Measurements from ENCODE around the gene DNAL1.
"Not testable (repeated sequence)": the region's sequence is repeated elsewhere in the genome, so short reads cannot be mapped to it uniquely, and the experiment has no call there.

The DNAL1 gene

DNA sequence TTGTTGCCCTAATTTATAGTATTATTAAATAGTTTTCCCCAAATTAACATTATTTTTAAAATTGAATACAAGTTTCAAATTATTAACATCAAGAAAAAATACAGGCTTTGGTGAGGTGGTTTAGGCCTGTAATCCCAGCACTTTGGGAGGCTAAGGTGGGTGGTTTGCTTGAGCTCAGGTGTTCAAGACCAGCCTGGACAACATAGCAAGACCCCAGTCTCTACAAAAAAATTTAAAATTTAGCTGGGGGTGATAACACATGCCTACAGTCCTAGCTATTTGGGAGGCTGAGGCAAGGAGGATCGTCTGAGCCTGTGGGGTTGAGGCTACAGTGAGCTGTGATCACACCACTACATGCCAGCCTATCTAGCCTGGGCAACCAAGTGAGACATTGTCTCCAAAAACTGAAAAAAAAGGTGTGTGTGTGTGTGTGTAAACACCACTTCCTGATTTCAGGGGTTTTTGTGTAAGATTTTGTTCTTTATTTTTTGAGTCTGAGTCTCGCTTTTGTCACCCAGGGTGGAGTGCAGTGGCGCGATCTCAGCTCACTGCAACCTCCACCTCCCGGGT is 3.9 kb upstream of the DNAL1 start:
- DNase-seq = no peak

DNA sequence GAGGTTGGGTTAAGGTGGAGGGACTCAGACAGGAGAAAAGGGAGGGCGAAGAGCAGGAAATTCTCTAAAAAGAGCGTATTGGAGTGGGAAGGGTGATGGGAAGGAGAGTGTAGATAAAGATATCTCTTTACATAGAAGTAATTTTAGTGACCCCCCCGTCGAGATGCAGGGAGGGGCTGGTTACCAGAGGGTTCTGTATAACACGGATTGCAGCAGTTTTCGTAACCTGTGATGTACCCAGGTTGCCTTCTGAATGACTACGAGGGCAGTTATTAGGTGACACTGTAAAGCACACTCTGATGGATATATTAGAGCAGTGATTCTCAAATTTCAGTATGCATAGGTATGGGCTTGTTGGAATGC is 443 bp downstream of the DNAL1 start:
- no peak for DNase-seq

DNA sequence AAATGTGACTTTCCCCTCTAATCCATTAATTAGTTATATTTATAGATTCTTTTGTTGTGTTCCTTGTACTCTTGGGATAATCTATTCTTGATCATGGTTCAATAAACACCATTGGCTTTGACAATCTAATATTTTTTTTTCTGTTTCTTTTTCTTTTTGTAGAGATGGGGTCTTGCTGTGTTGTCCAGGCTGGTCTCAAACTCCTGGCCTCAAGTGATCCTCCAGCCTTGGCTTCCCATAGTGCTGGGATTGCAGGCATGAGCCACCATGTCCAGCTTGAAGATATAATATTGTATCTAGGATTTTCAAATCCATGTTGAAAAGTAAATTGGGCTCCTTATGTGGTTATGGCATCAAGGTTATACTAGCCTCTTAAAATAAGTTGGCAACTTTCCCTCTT is 6.2 kb downstream of the DNAL1 start:
- no peak for DNase-seq

DNA sequence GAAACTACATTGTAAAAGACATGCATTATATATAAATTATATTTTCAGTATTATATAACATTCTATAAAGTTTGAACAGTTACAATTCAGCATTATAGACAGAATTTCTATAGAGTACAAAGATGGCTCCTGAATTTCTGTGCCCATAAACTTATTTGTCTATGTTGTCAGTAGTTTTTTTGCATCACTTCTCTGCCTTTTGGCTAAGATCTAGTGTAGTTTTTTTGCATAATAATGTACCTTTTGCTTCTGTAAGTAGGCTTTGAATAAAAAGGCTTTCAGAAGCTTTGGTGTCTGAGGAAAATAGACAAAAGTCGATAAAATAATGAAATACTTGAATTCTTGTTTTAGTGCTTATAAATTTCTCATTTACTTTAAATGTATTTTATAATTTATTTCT is 11.1 kb downstream of the DNAL1 start:
- no peak for DNase-seq

DNA sequence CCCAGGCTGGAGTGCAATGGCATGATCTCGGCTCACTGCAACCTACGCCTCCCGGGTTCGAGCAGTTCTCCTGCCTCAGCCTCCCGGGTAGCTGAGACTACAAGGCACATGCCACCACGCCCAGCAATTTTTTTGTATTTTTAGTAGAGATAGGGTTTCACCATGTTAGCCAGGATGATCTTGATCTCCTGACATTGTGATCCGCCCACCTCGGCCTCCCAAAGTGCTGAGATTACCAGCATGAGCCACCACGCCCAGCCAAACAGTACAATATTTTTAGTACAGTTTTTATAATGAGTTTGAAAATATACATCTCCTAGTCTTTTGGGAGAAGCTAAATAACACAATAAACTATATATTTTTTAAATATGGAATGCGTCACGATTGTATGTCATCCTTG is 14.4 kb downstream of the DNAL1 start:
- not testable (repeated sequence) for DNase-seq

DNA sequence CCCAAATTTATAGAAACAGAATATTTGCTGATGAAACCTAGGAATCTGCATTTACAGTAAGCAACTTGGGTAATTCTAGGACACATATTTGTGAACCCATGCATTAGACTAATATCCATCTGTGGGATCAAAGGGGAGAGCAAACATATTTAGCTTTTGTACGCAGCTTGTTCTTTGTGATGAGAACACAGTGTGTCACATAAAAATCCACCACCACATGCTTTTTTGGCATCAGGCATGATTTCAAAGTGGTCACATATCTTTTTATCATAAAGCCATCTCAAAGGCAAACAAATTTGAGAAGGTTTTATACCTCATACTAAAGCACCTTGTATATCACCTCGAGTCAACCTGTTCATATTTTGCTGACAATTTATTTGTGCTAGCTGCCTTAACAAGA is 15.7 kb downstream of the DNAL1 start:
- no peak for DNase-seq

DNA sequence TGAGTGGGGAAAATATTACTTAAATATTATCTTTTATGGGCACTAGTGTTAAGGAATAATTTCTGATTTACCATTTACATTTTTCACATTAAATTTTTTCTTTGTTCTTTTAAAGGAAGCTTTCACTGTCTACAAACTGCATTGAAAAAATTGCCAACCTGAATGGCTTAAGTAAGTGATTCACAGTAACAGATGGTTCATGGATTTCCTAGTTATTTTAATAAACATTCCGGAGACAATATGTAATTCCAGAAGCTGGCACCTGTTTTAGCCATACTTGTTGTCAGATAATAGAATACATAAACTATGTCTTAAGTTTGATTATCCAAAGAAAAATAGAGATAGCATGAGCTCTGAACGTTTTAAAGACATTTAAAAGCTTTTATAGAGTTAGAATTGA is 17.1 kb downstream of the DNAL1 start:
- no peak for DNase-seq

DNA sequence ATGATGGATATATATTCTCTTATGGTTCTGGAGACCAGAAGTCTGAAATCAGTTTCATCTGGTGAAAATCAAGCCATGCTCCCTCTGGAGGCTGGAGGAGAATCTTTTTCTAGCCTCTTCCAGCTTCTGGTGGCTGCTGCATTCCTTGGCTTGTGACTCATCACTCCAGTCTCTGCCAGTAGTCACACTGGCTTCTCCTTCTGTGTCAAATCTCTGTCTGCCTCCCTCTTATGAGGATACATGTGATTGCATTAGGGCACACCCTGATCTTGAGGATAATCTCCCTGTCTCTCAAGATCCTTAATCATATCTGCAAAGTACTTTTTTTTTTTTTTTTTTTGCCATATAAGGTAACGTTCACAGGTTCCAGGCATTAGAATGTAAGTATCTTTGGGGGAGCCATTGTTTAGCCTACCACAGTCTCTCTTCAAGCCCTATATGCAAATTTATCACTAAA is 17.7 kb downstream of the DNAL1 start:
- no peak for DNase-seq

DNA sequence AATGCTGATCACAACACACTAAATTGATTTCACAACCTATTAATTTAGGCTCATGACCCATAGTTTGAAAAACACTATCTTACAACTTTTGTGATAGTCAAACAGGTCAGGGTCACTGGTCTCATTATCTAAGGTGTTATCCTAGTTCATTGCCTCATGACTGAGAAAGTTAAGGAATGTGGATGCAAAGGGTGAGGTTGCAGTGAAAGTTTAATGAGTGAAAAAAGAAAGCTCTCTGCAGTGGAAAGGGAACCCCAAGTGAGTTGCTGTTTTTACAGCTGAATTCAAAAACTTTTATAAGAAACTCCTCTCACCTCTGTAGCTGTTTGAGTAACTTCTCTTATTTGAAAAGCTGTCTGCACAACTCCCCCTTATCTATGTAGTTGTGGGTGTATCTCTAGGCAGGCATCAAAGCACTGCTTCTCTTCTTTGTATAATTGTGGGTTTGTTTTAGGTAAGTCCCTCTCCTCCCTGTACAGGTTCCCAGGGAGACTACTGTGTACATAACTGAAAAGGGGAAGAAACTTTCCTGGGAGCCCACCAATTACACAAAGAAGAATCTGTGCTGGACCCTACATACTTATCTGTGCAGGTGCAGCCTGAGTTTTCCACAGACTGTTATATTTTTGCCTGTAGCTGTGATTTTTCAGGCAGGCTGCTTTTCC is 18.9 kb downstream of the DNAL1 start:
- no peak for DNase-seq

DNA sequence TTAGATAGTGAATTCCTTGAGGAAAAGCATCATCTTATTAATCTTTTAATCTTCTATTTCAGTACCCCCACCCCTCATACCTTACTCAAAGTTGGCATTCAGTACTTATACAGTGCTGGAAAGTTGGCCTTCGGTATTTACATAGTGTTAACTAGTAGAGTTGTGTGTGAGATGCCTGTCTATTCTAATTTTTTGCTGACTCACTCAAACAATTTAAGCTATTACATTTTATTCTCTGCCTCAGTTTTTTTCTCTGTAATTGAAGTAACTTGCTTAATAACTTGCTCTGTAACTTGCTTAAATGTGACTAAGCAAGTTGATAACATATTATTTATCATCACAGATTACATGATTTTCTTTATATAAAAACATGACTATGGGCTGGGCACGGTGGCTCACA is 20.3 kb downstream of the DNAL1 start:
- no peak for DNase-seq

DNA sequence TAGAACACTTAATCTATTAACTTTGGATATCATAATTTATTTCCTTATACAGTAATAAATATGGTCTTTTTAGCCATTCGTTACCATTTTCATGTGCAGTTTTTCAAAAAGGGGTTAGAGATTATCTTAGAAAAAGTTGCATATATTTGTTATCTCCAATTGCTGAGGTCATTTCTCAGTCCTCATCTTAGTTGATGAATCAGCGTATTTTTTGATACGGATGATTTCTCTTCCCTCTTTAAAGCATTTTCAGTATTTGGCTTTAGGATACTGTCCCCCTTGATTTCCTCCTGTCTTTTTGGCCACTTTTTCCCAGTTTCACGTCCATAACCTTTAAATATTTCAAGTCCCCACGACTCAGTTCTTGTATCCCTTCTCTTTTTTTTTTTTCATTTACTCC is 21.8 kb downstream of the DNAL1 start:
- no peak for DNase-seq

DNA sequence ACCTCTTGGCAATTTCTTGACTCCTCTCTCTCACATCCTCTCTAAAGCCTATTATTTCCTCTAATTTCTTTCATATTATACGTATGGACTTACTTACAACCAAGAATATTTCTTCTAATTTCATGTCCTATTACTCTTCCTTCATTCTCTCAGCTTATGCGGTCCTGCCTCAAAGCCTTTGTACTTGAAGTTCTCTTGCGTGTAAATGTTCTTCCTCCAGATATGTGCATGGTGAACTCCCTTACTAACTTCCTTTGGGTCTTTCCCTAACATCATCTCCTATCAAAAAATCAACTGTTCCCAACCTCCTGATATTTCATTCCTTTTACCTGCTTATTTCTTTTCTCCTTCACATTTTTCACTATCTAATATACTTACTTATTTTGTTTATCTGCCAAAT is 23.1 kb downstream of the DNAL1 start:
- no peak for DNase-seq

DNA sequence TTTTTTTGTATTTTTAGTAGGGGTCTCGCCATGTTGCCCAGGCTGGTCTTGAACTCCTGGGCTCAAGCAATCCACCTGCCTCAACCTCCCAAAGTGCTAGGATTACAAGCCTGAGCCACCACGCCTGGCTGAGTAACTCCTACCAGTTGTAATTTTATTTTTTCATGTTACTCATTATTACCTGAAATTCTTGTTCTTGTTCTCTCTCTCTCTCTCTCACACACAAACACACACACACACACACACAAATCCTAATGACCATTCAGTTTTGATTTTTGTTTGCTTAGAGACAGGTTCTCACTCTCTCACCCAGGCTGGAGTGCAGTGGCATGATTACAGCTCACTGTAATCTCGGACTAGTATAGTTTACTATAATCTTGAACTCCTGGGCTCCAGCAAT is 30.2 kb downstream of the DNAL1 start:
- DNase-seq = no peak

DNA sequence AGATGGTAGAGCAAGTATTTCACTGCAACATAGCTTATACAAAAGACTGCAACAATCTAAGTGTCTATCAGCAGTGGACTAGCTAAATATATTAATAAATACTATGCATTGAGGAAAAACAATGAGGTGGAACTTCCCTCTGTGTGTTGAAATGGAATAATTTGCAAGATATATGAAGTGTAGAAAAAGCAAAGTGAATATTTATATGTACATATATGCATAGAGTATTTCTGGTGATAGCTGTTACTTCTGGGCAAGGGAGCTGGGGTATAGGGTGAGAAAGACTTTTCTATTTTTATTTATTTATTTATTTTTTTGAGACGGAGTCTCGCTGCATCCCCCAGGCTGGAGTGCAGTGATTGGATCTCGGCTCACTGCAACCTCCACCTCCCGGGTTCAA is 33.9 kb downstream of the DNAL1 start:
- no peak for DNase-seq

DNA sequence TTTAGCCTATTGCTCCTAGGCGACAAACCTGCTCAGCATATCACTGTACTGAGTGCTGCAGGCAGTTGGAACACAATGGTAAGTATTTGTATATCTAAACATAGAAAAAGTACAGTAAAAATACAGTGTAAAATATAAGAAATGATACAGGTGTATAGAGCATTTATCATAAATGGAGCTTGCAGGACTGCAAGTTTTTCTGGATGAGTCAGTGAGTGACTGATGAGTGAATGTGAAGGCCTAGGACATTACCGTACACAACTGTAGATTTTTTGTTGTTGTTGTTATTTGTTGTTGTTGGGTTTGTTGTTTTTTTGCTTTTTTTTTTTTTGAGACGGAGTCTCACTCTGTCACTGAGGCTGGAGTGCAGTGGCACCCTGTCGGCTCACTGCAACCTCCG is 36.0 kb downstream of the DNAL1 start:
- no peak for DNase-seq

DNA sequence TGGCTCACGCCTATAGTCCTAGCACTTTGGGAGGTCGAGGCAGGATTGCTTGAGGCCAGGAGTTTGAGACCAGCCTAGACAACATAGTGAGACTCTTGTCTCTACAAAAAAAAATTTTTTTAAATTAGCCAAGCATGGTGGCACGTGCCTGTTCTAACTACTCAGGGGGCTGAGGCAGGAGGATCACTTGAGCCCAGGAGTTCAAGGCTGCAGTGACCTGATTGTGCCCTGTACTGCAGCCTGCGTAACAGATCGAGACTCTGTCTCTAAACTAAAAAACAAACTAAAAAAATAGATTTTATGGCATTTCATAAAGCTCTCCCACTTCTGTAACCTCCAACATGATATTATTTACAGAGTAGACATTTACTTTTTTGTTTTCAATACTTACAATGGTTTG is 39.8 kb downstream of the DNAL1 start:
- DNase-seq = no peak

DNA sequence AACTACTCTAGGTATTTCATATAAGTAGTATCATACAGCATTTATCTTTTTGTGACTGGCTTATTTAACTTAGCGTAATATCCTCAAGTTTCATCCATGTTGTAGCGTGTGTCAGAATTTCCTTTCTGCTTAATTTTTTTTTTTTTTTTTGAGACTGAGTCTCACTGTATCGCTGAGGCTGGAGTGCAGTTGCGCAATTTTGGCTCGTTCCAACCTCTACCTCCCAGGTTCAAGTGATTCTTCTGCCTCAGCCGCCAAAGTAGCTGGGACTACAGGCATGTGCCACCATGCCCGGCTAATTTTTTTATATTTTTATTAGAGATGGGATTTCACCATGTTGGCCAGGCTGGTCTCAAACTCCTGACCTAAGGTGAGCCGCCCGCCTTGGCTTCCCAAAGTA is 40.5 kb downstream of the DNAL1 start:
- no peak for DNase-seq

DNA sequence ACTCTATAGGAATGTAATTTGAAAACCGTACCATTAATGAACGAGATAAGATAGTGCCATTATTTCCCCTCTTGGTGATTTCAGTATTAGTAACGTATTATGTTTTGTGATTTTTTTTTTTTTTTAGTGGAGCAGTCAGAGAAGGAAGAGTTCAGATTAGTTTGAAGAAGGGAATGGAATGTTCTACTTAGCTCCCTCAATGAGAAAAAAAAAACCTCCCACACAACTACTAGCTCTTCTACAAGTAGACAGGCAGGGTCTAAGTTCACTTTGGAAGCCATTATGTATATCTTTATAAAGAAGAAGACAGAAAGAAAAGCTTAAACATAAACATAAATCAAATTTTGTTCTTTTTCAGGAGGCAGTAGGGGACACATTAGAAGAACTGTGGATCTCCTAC is 42.1 kb downstream of the DNAL1 start:
- DNase-seq = no peak

DNA sequence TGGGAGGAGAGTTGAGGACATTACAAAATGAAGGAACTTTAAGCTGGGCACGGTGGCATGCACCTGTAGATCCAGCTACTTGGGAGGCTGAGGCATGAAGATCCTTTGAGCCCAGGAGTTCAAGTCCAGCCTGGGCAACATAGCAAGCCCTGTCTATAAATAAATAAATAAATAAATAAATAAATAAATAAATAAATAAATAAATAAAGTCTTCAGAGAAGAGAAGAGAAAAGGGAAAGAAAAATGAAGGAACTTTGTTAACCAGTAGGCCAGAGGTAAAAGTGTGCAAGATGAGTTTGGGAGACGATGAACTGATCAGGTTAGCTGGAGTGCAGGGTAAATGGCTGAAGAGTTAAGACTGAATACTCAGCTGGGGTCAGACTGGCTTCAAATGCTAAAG is 49.3 kb downstream of the DNAL1 start:
- no peak for DNase-seq

DNA sequence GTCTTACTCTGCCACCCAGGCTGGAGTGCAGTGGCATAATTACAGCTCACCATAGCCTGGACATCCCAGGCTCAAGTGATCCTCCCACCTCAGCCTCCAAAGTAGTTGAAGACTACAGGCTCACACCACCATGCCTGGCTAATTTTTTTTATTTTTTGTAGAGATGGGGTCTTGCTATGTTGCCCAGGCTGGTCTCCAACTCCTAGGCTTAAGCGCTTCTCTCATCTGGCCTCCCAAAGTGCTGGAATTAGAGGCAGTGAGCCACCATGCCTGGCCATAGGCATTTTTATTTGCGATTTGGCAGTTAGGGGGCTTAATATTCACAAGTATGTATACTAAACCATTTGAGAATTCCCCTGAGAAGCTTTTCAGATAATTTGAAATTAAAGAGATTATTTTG is 50.3 kb downstream of the DNAL1 start:
- no peak for DNase-seq

DNA sequence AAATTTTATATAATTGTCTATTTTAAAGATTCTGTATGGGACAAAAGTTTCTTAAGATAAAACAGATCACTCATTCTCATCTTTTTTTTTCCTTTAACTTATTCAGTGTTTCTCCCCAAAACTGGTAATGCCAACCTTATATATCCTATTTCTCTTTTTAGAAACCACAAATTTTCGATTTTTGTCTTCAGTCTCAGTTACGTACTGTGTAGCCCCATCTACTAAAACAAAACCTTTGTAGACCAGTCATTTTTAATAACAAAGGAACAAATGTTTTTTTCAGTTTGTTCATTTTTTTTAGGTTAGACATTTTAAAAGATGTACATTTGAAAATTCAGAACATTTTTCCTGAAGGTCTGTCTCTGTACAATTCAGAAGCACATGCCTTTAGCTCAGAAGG is 51.2 kb downstream of the DNAL1 start:
- DNase-seq = no peak

DNA sequence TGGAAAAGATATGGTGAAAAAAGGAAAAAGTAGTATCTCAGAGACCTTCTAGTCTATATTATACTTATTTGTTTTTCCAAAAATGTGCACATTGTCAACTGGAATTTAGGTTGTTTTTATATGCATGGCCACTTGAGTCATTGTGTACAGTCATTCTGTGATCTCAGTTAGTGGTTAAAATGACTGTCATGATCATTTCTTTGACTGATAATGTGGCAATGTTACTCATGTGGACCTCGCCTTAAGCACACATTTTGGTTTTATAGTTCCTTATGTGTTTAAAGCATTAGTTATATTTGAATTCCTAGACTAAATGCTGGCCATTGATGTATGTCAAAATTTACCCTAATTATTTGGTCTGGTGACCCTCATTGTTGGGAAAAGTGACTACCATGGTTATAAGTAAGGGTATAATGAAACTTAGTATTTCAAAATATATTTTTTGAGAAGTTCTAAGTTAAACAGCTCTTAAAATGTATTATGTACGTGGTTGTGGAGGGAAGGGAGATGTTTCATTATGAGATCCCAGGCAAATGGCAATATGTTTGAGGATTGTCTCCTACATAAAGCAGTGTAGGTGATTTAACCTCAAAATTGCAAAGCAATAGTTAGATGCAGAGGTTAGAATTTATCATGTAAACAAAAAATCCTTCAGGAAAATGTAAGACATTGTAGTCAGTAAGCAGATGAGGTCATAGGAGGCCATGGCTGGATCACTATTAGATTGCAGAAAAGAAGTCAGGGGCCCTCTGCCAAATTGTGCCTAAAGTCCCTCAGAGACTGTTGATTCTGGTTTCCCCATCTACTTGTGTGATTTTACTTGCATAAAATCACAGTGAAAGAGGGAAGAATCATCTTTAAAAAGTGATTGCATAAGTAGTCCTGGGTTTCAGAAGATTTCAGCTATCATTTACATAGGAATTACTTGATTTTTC is 51.9 kb downstream of the DNAL1 start:
- DNase-seq = no peak

DNA sequence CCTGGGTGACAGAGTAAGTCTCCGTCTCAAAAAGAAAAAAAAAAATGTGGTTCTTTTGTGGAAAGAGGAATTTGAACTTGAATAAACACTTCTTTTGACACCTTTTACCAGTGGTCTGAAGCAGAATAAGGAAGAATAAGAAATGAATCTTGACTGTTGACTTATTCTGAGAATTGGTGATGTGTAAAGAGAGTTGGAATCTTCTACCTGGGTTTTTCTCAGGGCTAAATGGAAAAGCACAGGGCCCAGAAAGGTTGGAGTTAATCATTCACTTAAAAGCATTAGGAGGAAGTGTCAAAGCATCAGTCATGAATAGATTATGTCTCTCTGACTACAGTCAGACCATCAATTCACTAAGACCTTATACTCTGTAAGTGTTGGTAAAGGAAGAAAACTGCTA is 55.5 kb downstream of the DNAL1 start:
- no peak for DNase-seq

DNA sequence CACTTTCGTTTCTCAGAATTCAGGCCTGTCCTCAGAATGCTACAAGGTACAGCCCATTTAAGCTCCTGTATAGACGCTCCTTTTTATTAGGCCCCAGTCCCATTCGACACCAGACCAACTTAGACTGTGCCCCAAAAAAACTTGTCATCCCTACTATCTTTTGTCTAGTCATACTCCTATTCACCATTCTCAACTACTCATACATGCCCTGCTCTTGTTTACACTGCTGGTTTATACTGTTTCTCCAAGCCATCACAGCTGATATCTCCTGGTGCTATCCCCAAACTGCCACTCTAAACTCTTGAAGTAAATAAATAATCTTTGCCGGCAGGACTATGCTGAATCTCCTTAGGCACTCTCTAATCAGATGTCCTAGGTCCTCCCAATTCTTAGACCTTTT is 63.3 kb downstream of the DNAL1 start:
- DNase-seq = not testable (repeated sequence)

Data from activated CD4-positive, alpha-beta T cell treated with anti-CD3 and anti-CD28 coated beads for 48 hours (primary cell).